AG04449 (cell line): ENCODE measurements around the gene TBP.
A peak's percentile ranks its signal among the peaks of the same experiment; 100 is the strongest.
"Not testable (repeated sequence)": the region's sequence is repeated elsewhere in the genome, so short reads cannot be mapped to it uniquely, and the experiment has no call there.

ENCODE experiments used
- CTCF ChIA-PET: fragments of 350-600 bp; formaldehyde crosslinking; extraction: SDS; loops from one replicate; lab custom pipeline; 2021; ENCODE audit warnings: antibody characterized with exemption; lab: Yijun Ruan, JAX
- POLR2A ChIA-PET: fragments of 400-600, 350-600 bp; formaldehyde crosslinking; extraction: SDS; loops from one replicate; lab custom pipeline; 2020; ENCODE audit warnings: antibody characterized with exemption, inconsistent platforms; lab: Yijun Ruan, JAX
- DNase-seq: peaks from one replicate; pipeline ENCODE4 v3.0.0-alpha.2; 2010; ENCODE audit warnings: low read depth, low spot score
- H3K4me3 ChIP-seq: 2 replicates; pipeline ENCODE4 v1.5.1; 2011; ENCODE audit warnings: low read depth, mild to moderate bottlenecking, control low read depth, low read length
- CTCF ChIP-seq: IDR thresholded peaks from one replicate; pipeline ENCODE4 v1.5.1; 2011; ENCODE audit warnings: mild to moderate bottlenecking, moderate library complexity, low read length, control low read depth, inconsistent platforms; ENCODE audit not compliant: insufficient read depth; ENCODE audit errors: missing control alignments

The TBP gene

GRCh38 chr6:170523256-170524171, 30.7 kb upstream of the TBP start:
- POLR2A ChIA-PET, result no interaction called here
- no peak overlapping the region for H3K4me3 ChIP-seq
- TF ChIP-seq CTCF, result no peak
- CTCF ChIA-PET, result interaction anchor here (0.6 to 3.5 kb wide), 7 partner anchors 10 to 734 kb away, joined by 3 to 28 read pairs (median 4); no protein-coding TSS in a partner anchor
- no peak for DNase-seq

DNA sequence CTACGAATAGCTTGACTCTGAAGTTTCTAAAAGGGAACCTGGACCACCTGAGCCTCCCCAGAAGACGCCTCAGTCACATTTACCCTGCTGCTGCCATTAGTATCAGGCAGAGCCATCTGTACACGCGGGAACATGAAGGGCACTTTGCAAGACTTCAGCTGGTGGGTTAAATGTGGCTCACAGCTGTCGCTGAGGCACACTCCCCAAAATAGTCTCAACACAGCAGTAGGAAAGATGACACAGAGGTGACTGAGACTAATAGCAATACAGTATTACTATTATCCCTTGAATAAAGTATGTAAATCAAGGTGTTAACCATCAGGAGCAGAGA, 30.0 kb upstream of the TBP start:
- no peak for TF ChIP-seq CTCF
- ChIA-PET POLR2A (no interaction called here), CTCF (interaction anchor here (0.6 to 3.5 kb wide), 5 partner anchors 18 to 734 kb away, joined by 3 to 28 read pairs (median 4); no protein-coding TSS in a partner anchor)
- H3K4me3 ChIP-seq, result no peak overlapping the region
- DNase-seq, result no peak

GRCh38 chr6:170525795-170526194, 28.4 kb upstream of the TBP start:
- no peak for DNase-seq
- TF ChIP-seq CTCF, result no peak
- H3K4me3 ChIP-seq, result no peak overlapping the region
- CTCF ChIA-PET, result interaction anchor here (0.9 to 6.9 kb wide), 4 partner anchors 9 to 737 kb away, joined by 3 to 156 read pairs (median 31); no protein-coding TSS in a partner anchor
- POLR2A ChIA-PET, result interaction anchor here (0.7 kb wide), 1 partner anchor 687 kb away, joined by 3 read pairs; no protein-coding TSS in a partner anchor

GRCh38 chr6:170527995-170528394, 26.2 kb upstream of the TBP start:
- POLR2A ChIA-PET, result not testable (repeated sequence)

DNA sequence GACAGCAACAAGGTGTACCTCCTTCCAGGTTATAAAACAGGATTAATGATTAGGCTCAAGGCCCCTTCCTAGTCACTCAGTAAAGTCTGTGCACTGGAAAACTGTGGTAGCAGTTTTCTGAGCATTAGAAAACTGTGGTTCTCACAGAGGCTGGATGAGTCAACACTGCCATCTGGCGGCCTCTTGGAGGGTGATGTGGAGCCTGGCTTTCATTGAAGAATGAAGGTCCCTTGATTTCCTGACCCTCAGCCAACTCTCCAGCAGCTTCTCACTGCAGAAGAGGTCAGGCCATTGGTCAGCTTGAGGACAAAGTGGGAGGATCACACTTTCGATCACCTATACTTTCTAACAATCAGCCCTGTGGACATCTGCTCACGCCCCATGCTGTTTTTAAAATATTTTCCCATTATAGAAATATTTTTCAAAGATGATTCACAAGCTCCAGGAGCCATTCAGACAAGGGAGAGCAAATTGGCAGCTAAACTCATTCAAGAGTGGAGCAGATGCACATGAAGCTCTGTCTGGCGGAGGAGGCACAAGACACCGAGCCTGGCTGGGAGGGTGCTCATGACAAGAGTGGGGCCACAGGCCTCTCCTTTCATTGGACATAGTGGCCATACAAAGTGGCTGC, 24.2 kb upstream of the TBP start:
- DNase-seq, result no peak
- no peak overlapping the region for H3K4me3 ChIP-seq
- ChIA-PET CTCF (interaction anchor here (0.6 to 6.9 kb wide), 32 partner anchors 10 to 1637 kb away, joined by 3 to 156 read pairs (median 4); no protein-coding TSS in a partner anchor), POLR2A (no interaction called here)
- TF ChIP-seq CTCF, result peak; percentile 87

More at GRCh38 chr6:170527995-170528394, 26.2 kb upstream of the TBP start:
- not testable (repeated sequence) for H3K4me3 ChIP-seq, DNase-seq
- CTCF ChIA-PET, result interaction anchor here (1.1 to 6.9 kb wide), 8 partner anchors 8 to 739 kb away, joined by 3 to 156 read pairs (median 34); no protein-coding TSS in a partner anchor

GRCh38 chr6:170532867-170533488, 21.2 kb upstream of the TBP start:
- ChIA-PET POLR2A (interaction anchor here (1.1 kb wide), 1 partner anchor 744 kb away, joined by 3 read pairs; no protein-coding TSS in a partner anchor), CTCF (interaction anchor here (0.9 to 2.0 kb wide), 5 partner anchors 10 to 743 kb away, joined by 3 to 6 read pairs (median 4); no protein-coding TSS in a partner anchor)
- no peak for DNase-seq
- no peak overlapping the region for H3K4me3 ChIP-seq
- no peak for TF ChIP-seq CTCF
